Liver (tissue), 3 donors: ENCODE data around the gene SLC38A1.

Source experiments
- CTCF ChIP-seq: fragments of 150-350 bp; IDR thresholded peaks from 2 replicates; pipeline ENCODE4 v1.5.1; 2017; ENCODE audit warnings: improper control_type of control experiment, low read depth, low read length; ENCODE audit not compliant: missing input control
- EGR1 ChIP-seq, 2 donors: IDR thresholded peaks; 2 replicates each; pipeline ENCODE4 v1.6.1; 2016 to 2018; ENCODE audit warnings: antibody characterized with exemption in 2 of 2, low read depth in 2 of 2
- JUND ChIP-seq, 2 donors: IDR thresholded peaks; 2 replicates each; pipeline ENCODE4 v1.6.1; 2016; ENCODE audit warnings: antibody characterized with exemption in 2 of 2
- MAX ChIP-seq: IDR thresholded peaks from 2 replicates; pipeline ENCODE4 v1.6.1; 2016; ENCODE audit warnings: antibody characterized with exemption
- NR2F2 ChIP-seq: IDR thresholded peaks from 2 replicates; pipeline ENCODE4 v1.6.1; 2016; ENCODE audit warnings: antibody characterized with exemption
- RAD21 ChIP-seq, 2 donors: IDR thresholded peaks; 2 replicates each; pipeline ENCODE4 v1.6.1; 2016; ENCODE audit warnings: antibody characterized with exemption in 2 of 2, mild to moderate bottlenecking in 2 of 2
- SP1 ChIP-seq: IDR thresholded peaks from 2 replicates; pipeline ENCODE4 v1.6.1; 2018; ENCODE audit warnings: antibody characterized with exemption, mild to moderate bottlenecking
- TAF1 ChIP-seq: conservative IDR thresholded peaks from 2 replicates; pipeline ENCODE4 v1.6.1; 2016; ENCODE audit warnings: antibody characterized with exemption, mild to moderate bottlenecking
- YY1 ChIP-seq: IDR thresholded peaks from 2 replicates; pipeline ENCODE4 v1.6.1; 2016; ENCODE audit warnings: antibody characterized with exemption, mild to moderate bottlenecking
- TF ChIP-seq, protein P1 (sequence below): IDR thresholded peaks from 2 replicates; pipeline ENCODE4 v1.6.1; 2016; ENCODE audit warnings: antibody characterized with exemption
- TF ChIP-seq, protein P2 (sequence below): IDR thresholded peaks from 2 replicates; pipeline ENCODE4 v1.6.1; 2016; ENCODE audit warnings: antibody characterized with exemption, mild to moderate bottlenecking
- donor health status: healthy.
- donor health status: healthy.

- TF ChIP-seq CTCF (no peak), JUND (IDR thresholded peaks at IDR 0.05) (no peak), MAX (no peak), SP1 (no peak), TAF1 (no peak), RAD21 (IDR thresholded peaks at IDR 0.05) (no peak), NR2F2 (no peak), YY1 (no peak), EGR1 (IDR thresholded peaks at IDR 0.05; ENCODE audit: low read depth in 2 of 2) (no peak)
- TF ChIP-seq, protein P1, sequence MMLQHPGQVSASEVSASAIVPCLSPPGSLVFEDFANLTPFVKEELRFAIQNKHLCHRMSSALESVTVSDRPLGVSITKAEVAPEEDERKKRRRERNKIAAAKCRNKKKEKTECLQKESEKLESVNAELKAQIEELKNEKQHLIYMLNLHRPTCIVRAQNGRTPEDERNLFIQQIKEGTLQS: no peak
- TF ChIP-seq, protein P2, sequence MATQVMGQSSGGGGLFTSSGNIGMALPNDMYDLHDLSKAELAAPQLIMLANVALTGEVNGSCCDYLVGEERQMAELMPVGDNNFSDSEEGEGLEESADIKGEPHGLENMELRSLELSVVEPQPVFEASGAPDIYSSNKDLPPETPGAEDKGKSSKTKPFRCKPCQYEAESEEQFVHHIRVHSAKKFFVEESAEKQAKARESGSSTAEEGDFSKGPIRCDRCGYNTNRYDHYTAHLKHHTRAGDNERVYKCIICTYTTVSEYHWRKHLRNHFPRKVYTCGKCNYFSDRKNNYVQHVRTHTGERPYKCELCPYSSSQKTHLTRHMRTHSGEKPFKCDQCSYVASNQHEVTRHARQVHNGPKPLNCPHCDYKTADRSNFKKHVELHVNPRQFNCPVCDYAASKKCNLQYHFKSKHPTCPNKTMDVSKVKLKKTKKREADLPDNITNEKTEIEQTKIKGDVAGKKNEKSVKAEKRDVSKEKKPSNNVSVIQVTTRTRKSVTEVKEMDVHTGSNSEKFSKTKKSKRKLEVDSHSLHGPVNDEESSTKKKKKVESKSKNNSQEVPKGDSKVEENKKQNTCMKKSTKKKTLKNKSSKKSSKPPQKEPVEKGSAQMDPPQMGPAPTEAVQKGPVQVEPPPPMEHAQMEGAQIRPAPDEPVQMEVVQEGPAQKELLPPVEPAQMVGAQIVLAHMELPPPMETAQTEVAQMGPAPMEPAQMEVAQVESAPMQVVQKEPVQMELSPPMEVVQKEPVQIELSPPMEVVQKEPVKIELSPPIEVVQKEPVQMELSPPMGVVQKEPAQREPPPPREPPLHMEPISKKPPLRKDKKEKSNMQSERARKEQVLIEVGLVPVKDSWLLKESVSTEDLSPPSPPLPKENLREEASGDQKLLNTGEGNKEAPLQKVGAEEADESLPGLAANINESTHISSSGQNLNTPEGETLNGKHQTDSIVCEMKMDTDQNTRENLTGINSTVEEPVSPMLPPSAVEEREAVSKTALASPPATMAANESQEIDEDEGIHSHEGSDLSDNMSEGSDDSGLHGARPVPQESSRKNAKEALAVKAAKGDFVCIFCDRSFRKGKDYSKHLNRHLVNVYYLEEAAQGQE: no peak
Observed at GRCh38 chr12:46237371-46238045, 31.3 kb downstream of the SLC38A1 start.
